CD4-positive, alpha-beta T cell (primary cell): ENCODE measurements around the gene MGAT1. TPM values are rescaled to one million over a fixed set of nuclear protein-coding genes. Genes with fewer than 3 reads are reported as not detected.

Experiments used
- ATAC-seq: fragments of 200-7000 bp; cut with Tn5 transposase; one replicate; pipeline ENCODE4 v1.10.0; 2022; ENCODE audit warnings: mild to moderate bottlenecking; ENCODE audit not compliant: poor library complexity
- CTCF ChIA-PET: fragments of 350-600 bp; sonication (Branson Sonifier 250); formaldehyde crosslinking; loops from one replicate; lab custom pipeline; 2021; ENCODE audit warnings: antibody characterized with exemption, inconsistent platforms; lab: Charles Lee
- POLR2A ChIA-PET: fragments of 350-600 bp; sonication (Branson Sonifier 250); formaldehyde crosslinking; loops from one replicate; lab custom pipeline; 2021; ENCODE audit warnings: antibody characterized with exemption, inconsistent platforms; lab: Charles Lee
- DNase-seq, 14 experiments: peaks; one replicate each; pipeline ENCODE4 v3.0.0-alpha.2; 2013 to 2020; ENCODE audit warnings: mixed read lengths in 2 of 14
- H3K27ac ChIP-seq, 2 donors: one replicate each; pipeline versions ENCODE4 v1.5.1 to v1.7.0; 2013; ENCODE audit warnings: low read length in 2 of 2, low read depth in 1 of 2, mild to moderate bottlenecking in 1 of 2
- H3K27me3 ChIP-seq, 2 experiments: 1 replicate in 1 of 2; 2 replicates in 1 of 2; pipeline versions ENCODE4 v1.6.1 to v1.7.0; 2013; ENCODE audit warnings: low read length in 2 of 2, control low read depth in 1 of 2, mild to moderate bottlenecking in 1 of 2, moderate library complexity in 1 of 2; ENCODE audit not compliant: insufficient read depth in 2 of 2, control insufficient read depth in 1 of 2
- H3K36me3 ChIP-seq: one replicate; pipeline ENCODE4 v1.6.1; 2013; ENCODE audit warnings: low read length, control low read depth; ENCODE audit not compliant: insufficient read depth
- H3K4me1 ChIP-seq: one replicate; pipeline ENCODE4 v1.6.1; 2013; ENCODE audit warnings: low read length, control low read depth; ENCODE audit not compliant: insufficient read depth
- H3K4me3 ChIP-seq: one replicate; pipeline ENCODE4 v1.5.1; 2013; ENCODE audit warnings: mild to moderate bottlenecking, low read length, moderate library complexity
- H3K9me3 ChIP-seq, 2 experiments: 1 replicate in 1 of 2; 2 replicates in 1 of 2; pipeline versions ENCODE4 v1.6.1 to v1.7.0; 2013; ENCODE audit warnings: low read length in 2 of 2, mild to moderate bottlenecking in 2 of 2, control low read depth in 1 of 2, moderate library complexity in 1 of 2; ENCODE audit not compliant: control insufficient read depth in 1 of 2, insufficient read depth in 1 of 2
- H3K27ac Mint-ChIP-seq: one replicate; pipeline ENCODE4 v1.8.0; 2020; ENCODE audit warnings: mixed read lengths
- H3K27me3 Mint-ChIP-seq: one replicate; pipeline ENCODE4 v1.8.0; 2021; ENCODE audit warnings: mixed read lengths
- H3K36me3 Mint-ChIP-seq: one replicate; pipeline ENCODE4 v1.8.0; 2021; ENCODE audit warnings: low read depth, mixed read lengths
- H3K4me1 Mint-ChIP-seq: one replicate; pipeline ENCODE4 v1.8.0; 2021; ENCODE audit warnings: low read depth, mixed read lengths
- H3K4me3 Mint-ChIP-seq: one replicate; pipeline ENCODE4 v1.8.0; 2020; ENCODE audit warnings: mild to moderate bottlenecking, mixed read lengths
- H3K9me3 Mint-ChIP-seq: one replicate; pipeline ENCODE4 v1.8.0; 2020; ENCODE audit warnings: mixed read lengths
- CTCF ChIP-seq: fragments of 200-600 bp; IDR thresholded peaks from one replicate; pipeline ENCODE4 v1.8.0; 2022; ENCODE audit warnings: antibody characterized with exemption, mild to moderate bottlenecking
- intact Hi-C, 2 experiments: fragments of 100-400 bp; cut with DNase I in 1 of 2; cut with micrococcal nuclease in 1 of 2; formaldehyde crosslinking; loops; one replicate each; pipeline versions ENCODE4 v1.15.1 to v1.9.0; 2023 to 2025; cut with DNase I, micrococcal nuclease
- total RNA-seq, 174 experiments: library from RNA in 2 of 174; stranded (reverse) in 2 of 174; gene quantifications; one replicate each; pipeline ENCODE4 v1.2.3 and lab custom pipeline; 2021 to 2026

MGAT1 gene
- total RNA-seq, 2 experiments from 2014 or later = 49.0 to 60.2 TPM

GRCh38 chr5:180801596-180802324, 846 bp downstream of the MGAT1 start:
- Histone ChIP-seq H3K4me3 (peak overlapping the region; percentile 84), H3K4me1 (peaks cover 86% of the 10 kb centered on the region), H3K27ac (peak overlapping the region; percentile 18 to 36), H3K9me3 (no peaks in the 10 kb centered on the region), H3K36me3 (peaks cover 38% of the 10 kb centered on the region), H3K27me3 (no peaks in the 10 kb centered on the region)
- no peak for TF ChIP-seq CTCF
- DNase-seq = no peak
- H3K4me1 Mint-ChIP-seq = peaks cover 87% of the 10 kb centered on the region
- peaks cover 64% of the 10 kb centered on the region for H3K36me3 Mint-ChIP-seq
- H3K27me3 Mint-ChIP-seq = no peaks in the 10 kb centered on the region
- CTCF ChIA-PET = interaction anchor here (0.8 to 2.9 kb wide), 5 partner anchors 17 to 64 kb away, joined by 3 to 10 read pairs (median 4); no protein-coding TSS in a partner anchor
- peak overlapping the region; percentile 92 for H3K4me3 Mint-ChIP-seq
- intact Hi-C loops = loop anchor here (2.0 to 10.0 kb wide), 7 partner anchors 15 to 443 kb away; partner anchors contain the start of genes ZFP62 (in 2 of the 2), CNOT6 (in 1 of the 2) and RACK1 (in 1 of the 2)
- peak; percentile 6 for ATAC-seq
- no peaks in the 10 kb centered on the region for H3K9me3 Mint-ChIP-seq
- H3K27ac Mint-ChIP-seq = peak overlapping the region; percentile 75
- POLR2A ChIA-PET = interaction anchor here (1.2 to 19.8 kb wide), 9 partner anchors 7 to 67 kb away, joined by 3 to 612 read pairs (median 5); partner anchors contain the start of gene ZFP62

DNA sequence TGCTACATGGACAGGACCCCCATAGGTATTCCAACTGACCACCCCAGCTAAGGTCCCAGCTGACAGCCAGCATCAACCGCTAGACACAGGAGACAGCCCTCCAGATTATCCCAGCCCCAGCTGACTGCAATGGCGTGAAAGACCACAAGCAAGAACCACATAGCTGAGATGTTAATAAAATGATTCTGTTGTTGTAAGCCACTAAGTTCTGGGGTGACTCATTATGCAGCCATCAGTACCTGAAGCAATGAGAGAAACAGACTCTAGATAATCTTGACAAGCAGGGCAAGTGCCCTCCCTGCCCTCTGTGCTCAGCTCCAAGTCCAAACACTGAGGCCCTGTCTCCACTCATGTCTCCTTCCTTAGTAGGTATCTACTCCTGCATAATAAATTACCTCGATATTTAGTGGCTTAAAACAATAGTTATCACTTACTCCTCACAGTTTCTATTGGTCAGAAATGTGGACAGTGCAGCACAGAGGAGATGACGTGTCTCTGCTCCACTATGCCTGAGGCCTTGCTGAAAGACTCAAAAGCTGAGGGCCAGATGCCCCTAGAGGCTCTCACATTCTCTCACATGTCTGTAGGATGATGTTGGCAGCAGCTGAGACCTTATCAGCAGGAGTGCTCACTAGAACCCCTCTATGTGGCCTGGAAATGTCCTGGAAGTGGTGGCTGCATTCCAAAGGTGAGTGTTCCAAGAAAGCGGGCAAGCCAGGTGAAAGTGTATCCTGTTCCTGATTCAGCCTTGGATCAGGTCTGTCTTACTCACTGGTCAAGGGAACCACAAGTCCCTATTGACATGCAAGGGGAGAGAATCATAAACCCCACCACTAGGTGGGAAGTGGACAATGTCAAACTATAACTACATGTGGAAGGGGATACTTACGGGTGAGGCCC, 2.5 kb downstream of the MGAT1 start:
- Mint-ChIP-seq H3K4me1 (peaks cover 87% of the 10 kb centered on the region), H3K9me3 (no peaks in the 10 kb centered on the region), H3K27me3 (no peaks in the 10 kb centered on the region), H3K27ac (peak overlapping the region; percentile 75), H3K4me3 (peak overlapping the region; percentile 92), H3K36me3 (peaks cover 71% of the 10 kb centered on the region)
- peaks cover 47% of the 10 kb centered on the region for H3K36me3 ChIP-seq
- H3K4me3 ChIP-seq = no peak overlapping the region
- ATAC-seq (no peak), DNase-seq (no peak)
- H3K27me3 ChIP-seq = no peaks in the 10 kb centered on the region
- H3K4me1 ChIP-seq = peaks cover 82% of the 10 kb centered on the region
- H3K27ac ChIP-seq = peak overlapping the region in 1 of 2 donors; percentile 19
- POLR2A ChIA-PET = interaction anchor here (0.8 to 19.8 kb wide), 9 partner anchors 9 to 62 kb away, joined by 3 to 612 read pairs (median 5); partner anchors contain the start of gene ZFP62
- TF ChIP-seq CTCF = no peak
- H3K9me3 ChIP-seq = no peaks in the 10 kb centered on the region
- intact Hi-C loops = loop anchor here (2.0 to 10.0 kb wide), 4 partner anchors 13 to 445 kb away; partner anchors contain the start of genes CNOT6 (in 1 of the 2) and RACK1 (in 1 of the 2)
- CTCF ChIA-PET = interaction anchor here (0.7 to 2.1 kb wide), 8 partner anchors 10 to 69 kb away, joined by 3 to 8 read pairs (median 4); no protein-coding TSS in a partner anchor

DNA sequence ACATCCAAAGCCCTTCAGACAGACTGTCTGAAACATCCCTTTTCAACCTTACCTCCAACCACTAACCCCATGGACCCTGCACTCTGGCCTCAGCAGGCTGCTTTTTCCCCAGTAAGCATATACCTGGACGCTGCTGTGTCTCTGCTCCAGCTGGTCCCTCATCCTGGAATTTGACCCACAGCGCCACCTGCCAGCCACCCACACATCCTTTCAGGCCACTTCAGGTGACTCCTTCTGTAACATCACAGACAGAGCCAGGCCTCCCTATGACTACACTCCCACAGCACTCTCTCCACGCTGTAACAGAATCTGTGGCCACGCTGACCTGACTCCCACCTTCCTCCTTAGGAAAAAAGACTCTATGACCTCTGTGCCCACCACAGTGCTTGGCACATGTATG, 3.4 kb downstream of the MGAT1 start:
- Mint-ChIP-seq H3K9me3 (no peaks in the 10 kb centered on the region), H3K36me3 (peaks cover 81% of the 10 kb centered on the region), H3K4me3 (peak overlapping the region; percentile 92), H3K27me3 (no peaks in the 10 kb centered on the region), H3K27ac (peak overlapping the region; percentile 75), H3K4me1 (peaks cover 87% of the 10 kb centered on the region)
- ChIA-PET POLR2A (interaction anchor here (0.8 to 19.8 kb wide), 5 partner anchors 10 to 63 kb away, joined by 3 to 612 read pairs (median 5); partner anchors contain the start of gene ZFP62), CTCF (interaction anchor here (1.0 to 2.1 kb wide), 7 partner anchors 9 to 70 kb away, joined by 3 to 8 read pairs (median 3); no protein-coding TSS in a partner anchor)
- H3K36me3 ChIP-seq = peaks cover 52% of the 10 kb centered on the region
- ATAC-seq (no peak), DNase-seq (peak in 4 of 14 experiments; percentile 15 to 52 (median 48))
- no peaks in the 10 kb centered on the region for H3K9me3 ChIP-seq
- intact Hi-C loops = no loop called here
- TF ChIP-seq CTCF = peak; percentile 28
- peak overlapping the region in 1 of 2 donors; percentile 19 for H3K27ac ChIP-seq
- no peaks in the 10 kb centered on the region for H3K27me3 ChIP-seq
- H3K4me3 ChIP-seq = peak overlapping the region; percentile 1
- peaks cover 73% of the 10 kb centered on the region for H3K4me1 ChIP-seq
